Posterior cingulate gyrus (tissue), 11 donors: ENCODE measurements around the gene SLC3A2.
A peak's percentile ranks its signal among the peaks of the same experiment; 100 is the strongest.
"Not testable (repeated sequence)": the region's sequence is repeated elsewhere in the genome, so short reads cannot be mapped to it uniquely, and the experiment has no call there.

ENCODE experiments used
- DNase-seq, 10 donors: peaks; one replicate each; pipeline versions ENCODE4 v3.0.0 to v3.0.0-alpha.2; 2020 to 2021; ENCODE audit warnings: mixed read lengths in 3 of 10
- intact Hi-C: fragments of 100-400 bp; cut with DNase I; formaldehyde crosslinking; loops from one replicate; pipeline ENCODE4 v1.15.1; 2023

Gene SLC3A2

GRCh38 chr11:62923601-62924411 lies 43.1 kb downstream of the SLC3A2 start:
- intact Hi-C loops, result no loop called here
- DNase-seq, result peak in 8 of 10 donors; percentile 70 to 97 (median 84)

DNA sequence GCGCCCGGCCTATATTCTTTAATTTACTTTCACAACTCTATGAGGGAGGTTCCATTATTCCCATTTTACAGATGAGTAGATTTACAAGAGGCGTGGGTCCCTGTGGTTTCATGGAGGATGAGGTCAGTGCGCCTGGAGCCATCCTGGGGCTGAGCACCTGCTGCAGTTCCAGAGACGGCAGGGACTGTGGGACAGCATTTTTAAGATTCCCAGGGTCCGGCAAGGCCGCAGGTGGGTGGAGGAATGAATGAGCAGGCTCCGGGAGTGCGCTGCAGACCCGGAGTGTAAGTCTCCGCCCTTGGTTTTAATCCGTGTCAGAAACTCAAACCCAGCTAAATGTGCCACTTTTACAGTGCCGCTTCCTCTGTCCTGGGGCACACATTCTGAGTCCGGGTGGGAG lies 44.6 kb downstream of the SLC3A2 start:
- intact Hi-C loops, result no loop called here

DNA sequence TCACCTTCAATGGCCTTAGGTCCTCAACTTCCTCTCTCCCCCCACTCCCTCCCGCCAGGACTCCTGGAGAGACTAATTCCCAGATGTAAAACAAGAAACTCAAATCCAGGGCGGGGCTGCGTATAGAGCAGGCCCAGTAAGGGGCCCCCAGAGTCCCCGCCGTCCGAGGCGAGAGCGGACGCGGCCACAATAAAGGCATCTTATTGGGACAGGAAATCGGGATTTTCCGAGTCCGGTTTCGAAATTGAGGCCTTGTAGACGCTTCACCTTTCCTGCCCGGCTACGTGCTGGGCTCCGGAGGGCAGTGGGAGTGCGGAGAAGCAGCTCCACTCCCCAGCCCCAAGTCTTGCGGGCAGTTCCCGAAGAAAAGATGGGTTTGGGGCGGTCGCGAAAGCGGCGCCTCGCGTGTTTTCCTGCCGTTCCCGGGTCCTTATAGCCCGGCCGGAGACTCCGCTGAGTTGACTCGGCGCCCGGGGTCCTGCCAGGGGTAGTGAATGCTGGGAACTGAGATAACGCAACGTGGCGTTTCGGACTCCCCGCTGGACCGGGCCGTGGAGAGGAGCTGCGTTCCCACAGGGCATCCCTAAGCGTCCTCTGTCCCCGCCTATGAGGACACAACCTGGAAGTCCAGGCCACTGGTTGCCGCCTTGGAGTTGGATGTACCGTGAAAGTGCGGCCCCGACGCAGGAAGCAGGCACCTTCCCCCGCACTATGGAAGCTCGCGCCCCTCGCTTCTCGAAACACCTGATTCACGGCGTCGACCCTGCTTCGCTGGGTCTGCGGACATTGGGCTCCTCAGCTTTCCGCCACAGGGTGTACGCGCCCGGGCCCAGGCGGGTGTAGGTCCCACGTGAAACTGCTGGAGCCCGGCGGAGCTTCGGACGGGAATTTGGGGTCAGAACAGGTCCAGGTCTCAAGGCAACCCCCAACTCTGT lies 45.3 kb downstream of the SLC3A2 start:
- intact Hi-C loops, result no loop called here
- DNase-seq, result peak in 2 of 10 donors; percentile 68 to 85

More for the DNA sequence above, 44.6 kb downstream of the SLC3A2 start:
- DNase-seq, result peak in 2 of 10 donors; percentile 17 to 43

- peak in 1 of 10 donors; percentile 58 for DNase-seq
- intact Hi-C loops, result no loop called here
These were observed 46.2 kb downstream of the SLC3A2 start for GRCh38 chr11:62926680-62927455.

GRCh38 chr11:62928011-62928410 lies 47.3 kb downstream of the SLC3A2 start:
- intact Hi-C loops, result no loop called here
- DNase-seq, result peak in 1 of 10 donors; percentile 43

GRCh38 chr11:62930157-62930556 lies 49.5 kb downstream of the SLC3A2 start:
- intact Hi-C loops, result no loop called here
- peak in 1 of 10 donors; percentile 80 for DNase-seq

- peak in 1 of 10 donors; percentile 15 for DNase-seq
- intact Hi-C loops, result no loop called here
These were observed 50.0 kb downstream of the SLC3A2 start for GRCh38 chr11:62930666-62931065.

DNA sequence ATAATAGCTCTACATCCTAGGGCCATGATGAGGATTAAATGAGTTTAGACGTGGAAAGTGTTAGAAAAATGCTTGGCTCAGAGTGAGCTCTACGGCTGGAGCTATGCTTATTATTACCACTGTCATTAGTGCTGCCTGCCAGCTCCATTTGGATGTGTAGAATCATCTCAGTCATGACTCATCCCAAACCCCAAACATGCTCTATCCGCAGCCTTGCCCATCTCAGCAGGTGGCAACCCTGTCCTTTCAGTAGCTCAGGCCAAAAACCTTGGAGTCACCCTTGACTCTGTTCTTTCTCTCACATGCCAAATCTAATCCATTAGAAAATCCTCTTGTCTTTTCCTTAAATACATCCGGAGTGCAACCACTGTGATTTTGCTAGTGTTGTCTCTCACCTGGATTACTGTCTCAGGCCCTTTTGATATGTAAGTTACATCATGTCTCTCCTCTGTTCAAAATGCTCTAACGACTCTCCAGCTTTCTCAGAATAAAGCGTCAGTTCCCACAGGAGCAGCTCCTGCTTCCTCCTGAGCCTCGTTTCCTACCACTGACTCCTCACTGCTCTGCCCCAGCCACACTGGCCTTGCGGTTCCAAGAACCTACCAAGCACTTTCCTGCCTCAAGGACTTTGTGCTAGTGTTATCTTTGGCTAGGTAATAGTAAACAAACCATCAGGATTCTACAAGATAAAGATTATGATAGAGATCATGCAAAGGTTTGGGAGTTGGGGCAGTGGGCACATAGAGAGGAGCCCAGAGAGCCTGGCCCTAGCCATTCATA lies 51.0 kb downstream of the SLC3A2 start:
- peak in 1 of 10 donors; percentile 76 for DNase-seq
- intact Hi-C loops, result no loop called here

DNA sequence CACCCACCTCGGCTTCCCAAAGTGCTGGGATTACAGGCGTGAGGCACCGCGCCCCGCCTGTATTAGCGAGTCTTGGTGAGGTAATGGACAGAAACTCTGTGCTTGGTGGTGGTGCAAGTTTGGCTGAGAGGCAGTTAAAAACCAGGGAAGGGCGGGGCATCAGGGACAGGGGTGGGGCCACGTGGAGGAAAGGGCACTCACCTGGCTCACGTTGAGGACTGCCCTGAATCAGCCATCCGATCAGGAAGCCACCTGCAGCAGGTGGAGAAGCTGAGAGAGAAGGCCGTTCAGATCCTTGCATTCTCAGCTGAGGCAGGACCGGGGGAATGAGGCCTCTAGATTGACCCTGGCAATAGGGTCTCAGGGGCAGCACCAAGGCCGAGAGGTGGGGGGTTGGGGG lies 52.6 kb downstream of the SLC3A2 start:
- intact Hi-C loops, result no loop called here

GRCh38 chr11:62933750-62934495 lies 53.2 kb downstream of the SLC3A2 start:
- peak in 1 of 10 donors; percentile 47 for DNase-seq
- intact Hi-C loops, result no loop called here

More for the DNA sequence above, 52.6 kb downstream of the SLC3A2 start:
- DNase-seq, result peak in 1 of 10 donors; percentile 30

- peak in 1 of 10 donors; percentile 44 for DNase-seq
- intact Hi-C loops, result no loop called here
These were observed 53.7 kb downstream of the SLC3A2 start for GRCh38 chr11:62934496-62934785.

DNA sequence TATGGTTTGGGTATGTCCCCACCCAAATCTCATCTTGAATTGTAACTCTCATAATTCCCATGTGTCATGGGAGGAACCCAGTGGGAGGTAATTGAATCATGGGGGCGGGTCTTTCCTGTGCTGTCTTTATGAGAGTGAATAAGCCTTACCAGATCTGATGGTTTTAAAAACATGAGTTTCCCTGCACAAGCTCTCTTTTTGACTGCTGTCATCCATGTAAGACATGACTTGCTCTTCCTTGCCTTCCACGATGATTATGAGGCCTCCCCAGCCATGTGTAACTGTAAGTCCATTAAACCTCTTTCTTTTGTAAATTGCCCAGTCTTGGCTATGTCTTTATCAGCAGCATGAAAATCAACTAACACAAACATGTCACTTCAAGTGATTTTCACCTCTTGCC lies 56.8 kb downstream of the SLC3A2 start:
- intact Hi-C loops, DNase-seq: not testable (repeated sequence)
